Measurements from ENCODE around the gene PPHLN1. TPM values are rescaled to one million over a fixed set of nuclear protein-coding genes. Genes with fewer than 3 reads are reported as not detected.
A peak's percentile ranks its signal among the peaks of the same experiment; 100 is the strongest.

PPHLN1 gene
- total RNA-seq, 1 donor from 2014 or later = 65.3 TPM

GRCh38 chr12:42420395-42420794 lies 94.4 kb downstream of the PPHLN1 start:
- Histone ChIP-seq H3K4me1 (ENCODE audit: insufficient read depth, low read length) (peaks cover 6% of the 10 kb centered on the region), H3K79me2 (ENCODE audit: insufficient read depth, low read length) (peaks cover 3% of the 10 kb centered on the region), H3K27ac (ENCODE audit: low read depth, low read length) (no peak overlapping the region), H3K27me3 (ENCODE audit: insufficient read depth, low read length) (no peaks in the 10 kb centered on the region), H3K9ac (ENCODE audit: low read length) (no peak overlapping the region), H2AFZ (ENCODE audit: low read depth, low read length) (no peak overlapping the region), H3K9me3 (ENCODE audit: insufficient read depth, low read depth, low read length) (no peaks in the 10 kb centered on the region), H4K20me1 (ENCODE audit: insufficient read depth, low read length) (peaks cover 10% of the 10 kb centered on the region), H3K4me2 (ENCODE audit: low read length) (no peak overlapping the region), H3K4me3 (ENCODE audit: insufficient read depth, low read depth, low read length) (no peak overlapping the region), H3K36me3 (ENCODE audit: insufficient read depth, low read length) (no peaks in the 10 kb centered on the region)
- Mint-ChIP-seq H3K4me3 (ENCODE audit: unreplicated experiment) (no peak overlapping the region), H3K9me3 (ENCODE audit: unreplicated experiment) (no peaks in the 10 kb centered on the region), H3K27ac (ENCODE audit: unreplicated experiment) (no peak overlapping the region), H3K27me3 (ENCODE audit: low read depth, unreplicated experiment) (no peaks in the 10 kb centered on the region), H3K4me1 (ENCODE audit: low read depth, unreplicated experiment) (peaks cover 8% of the 10 kb centered on the region), H3K36me3 (ENCODE audit: low read depth, unreplicated experiment) (no peaks in the 10 kb centered on the region)
- FAIRE-seq (no peak), DNase-seq (ENCODE audit: low read depth) (no peak)
- TF ChIP-seq, protein P1, sequence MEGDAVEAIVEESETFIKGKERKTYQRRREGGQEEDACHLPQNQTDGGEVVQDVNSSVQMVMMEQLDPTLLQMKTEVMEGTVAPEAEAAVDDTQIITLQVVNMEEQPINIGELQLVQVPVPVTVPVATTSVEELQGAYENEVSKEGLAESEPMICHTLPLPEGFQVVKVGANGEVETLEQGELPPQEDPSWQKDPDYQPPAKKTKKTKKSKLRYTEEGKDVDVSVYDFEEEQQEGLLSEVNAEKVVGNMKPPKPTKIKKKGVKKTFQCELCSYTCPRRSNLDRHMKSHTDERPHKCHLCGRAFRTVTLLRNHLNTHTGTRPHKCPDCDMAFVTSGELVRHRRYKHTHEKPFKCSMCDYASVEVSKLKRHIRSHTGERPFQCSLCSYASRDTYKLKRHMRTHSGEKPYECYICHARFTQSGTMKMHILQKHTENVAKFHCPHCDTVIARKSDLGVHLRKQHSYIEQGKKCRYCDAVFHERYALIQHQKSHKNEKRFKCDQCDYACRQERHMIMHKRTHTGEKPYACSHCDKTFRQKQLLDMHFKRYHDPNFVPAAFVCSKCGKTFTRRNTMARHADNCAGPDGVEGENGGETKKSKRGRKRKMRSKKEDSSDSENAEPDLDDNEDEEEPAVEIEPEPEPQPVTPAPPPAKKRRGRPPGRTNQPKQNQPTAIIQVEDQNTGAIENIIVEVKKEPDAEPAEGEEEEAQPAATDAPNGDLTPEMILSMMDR (IDR thresholded peaks at IDR 0.05; ENCODE audit: insufficient read depth, low read depth, low read length) = no peak
- no peak for TF ChIP-seq EZH2 (IDR thresholded peaks at IDR 0.05; ENCODE audit: insufficient read depth, low read length)

- H3K27me3 Mint-ChIP-seq (ENCODE audit: low read depth, unreplicated experiment) = no peaks in the 10 kb centered on the region
- peak overlapping the region; percentile 2 for H3K27ac Mint-ChIP-seq (ENCODE audit: unreplicated experiment)
- H3K36me3 ChIP-seq (ENCODE audit: insufficient read depth, low read length) = no peaks in the 10 kb centered on the region
- peak overlapping the region; percentile 12 for H3K4me2 ChIP-seq (ENCODE audit: low read length)
- DNase-seq (ENCODE audit: low read depth) (peak; percentile 74), FAIRE-seq (no peak)
- no peak overlapping the region for H3K4me3 Mint-ChIP-seq (ENCODE audit: unreplicated experiment)
- no peak overlapping the region for H3K4me3 ChIP-seq (ENCODE audit: insufficient read depth, low read depth, low read length)
- H4K20me1 ChIP-seq (ENCODE audit: insufficient read depth, low read length) = peaks cover 1% of the 10 kb centered on the region
- no peaks in the 10 kb centered on the region for H3K27me3 ChIP-seq (ENCODE audit: insufficient read depth, low read length)
- H3K79me2 ChIP-seq (ENCODE audit: insufficient read depth, low read length) = peaks cover 3% of the 10 kb centered on the region
- peaks cover 18% of the 10 kb centered on the region for H3K4me1 ChIP-seq (ENCODE audit: insufficient read depth, low read length)
- TF ChIP-seq, protein P1 (IDR thresholded peaks at IDR 0.05; ENCODE audit: insufficient read depth, low read depth, low read length) = no peak
- TF ChIP-seq EZH2 (IDR thresholded peaks at IDR 0.05; ENCODE audit: insufficient read depth, low read length) = no peak
- peaks cover 16% of the 10 kb centered on the region for H3K4me1 Mint-ChIP-seq (ENCODE audit: low read depth, unreplicated experiment)
- H3K9ac ChIP-seq (ENCODE audit: low read length) = no peak overlapping the region
- H3K36me3 Mint-ChIP-seq (ENCODE audit: low read depth, unreplicated experiment) = no peaks in the 10 kb centered on the region
- no peak overlapping the region for H2AFZ ChIP-seq (ENCODE audit: low read depth, low read length)
- no peaks in the 10 kb centered on the region for H3K9me3 ChIP-seq (ENCODE audit: insufficient read depth, low read depth, low read length)
- peak overlapping the region; percentile 28 for H3K27ac ChIP-seq (ENCODE audit: low read depth, low read length)
- no peaks in the 10 kb centered on the region for H3K9me3 Mint-ChIP-seq (ENCODE audit: unreplicated experiment)
These were observed 96.1 kb downstream of the PPHLN1 start for GRCh38 chr12:42421844-42422779.

- no peaks in the 10 kb centered on the region for H3K36me3 Mint-ChIP-seq (ENCODE audit: low read depth, unreplicated experiment)
- FAIRE-seq = no peak
- Histone ChIP-seq H2AFZ (ENCODE audit: low read depth, low read length) (no peak overlapping the region), H3K4me1 (ENCODE audit: insufficient read depth, low read length) (peaks cover 18% of the 10 kb centered on the region), H3K79me2 (ENCODE audit: insufficient read depth, low read length) (peaks cover 3% of the 10 kb centered on the region), H3K9me3 (ENCODE audit: insufficient read depth, low read depth, low read length) (no peaks in the 10 kb centered on the region), H3K9ac (ENCODE audit: low read length) (no peak overlapping the region), H3K4me3 (ENCODE audit: insufficient read depth, low read depth, low read length) (no peak overlapping the region), H3K36me3 (ENCODE audit: insufficient read depth, low read length) (no peaks in the 10 kb centered on the region), H3K27ac (ENCODE audit: low read depth, low read length) (peak overlapping the region; percentile 28), H3K27me3 (ENCODE audit: insufficient read depth, low read length) (no peaks in the 10 kb centered on the region), H4K20me1 (ENCODE audit: insufficient read depth, low read length) (no peaks in the 10 kb centered on the region), H3K4me2 (ENCODE audit: low read length) (peak overlapping the region; percentile 12)
- no peaks in the 10 kb centered on the region for H3K27me3 Mint-ChIP-seq (ENCODE audit: low read depth, unreplicated experiment)
- TF ChIP-seq, protein P1 (IDR thresholded peaks at IDR 0.05; ENCODE audit: insufficient read depth, low read depth, low read length) = no peak
- TF ChIP-seq EZH2 (IDR thresholded peaks at IDR 0.05; ENCODE audit: insufficient read depth, low read length) = no peak
- no peak overlapping the region for H3K27ac Mint-ChIP-seq (ENCODE audit: unreplicated experiment)
- no peak overlapping the region for H3K4me3 Mint-ChIP-seq (ENCODE audit: unreplicated experiment)
- DNase-seq (ENCODE audit: low read depth) = no peak
- H3K4me1 Mint-ChIP-seq (ENCODE audit: low read depth, unreplicated experiment) = peaks cover 19% of the 10 kb centered on the region
- H3K9me3 Mint-ChIP-seq (ENCODE audit: unreplicated experiment) = no peaks in the 10 kb centered on the region
These were observed 96.8 kb downstream of the PPHLN1 start for GRCh38 chr12:42422785-42423184.
